ENCODE measurements around the gene B4GAT1. TPM values are rescaled to one million over a fixed set of nuclear protein-coding genes. Genes with fewer than 3 reads are reported as not detected.

B4GAT1 gene
- total and polyA plus RNA-seq, 9 of the 15 experiments (the other 6 are each of a cell fraction or from before 2014, with no cell fraction given) = 0.86 to 9.5 (median 3.8) TPM

DNA sequence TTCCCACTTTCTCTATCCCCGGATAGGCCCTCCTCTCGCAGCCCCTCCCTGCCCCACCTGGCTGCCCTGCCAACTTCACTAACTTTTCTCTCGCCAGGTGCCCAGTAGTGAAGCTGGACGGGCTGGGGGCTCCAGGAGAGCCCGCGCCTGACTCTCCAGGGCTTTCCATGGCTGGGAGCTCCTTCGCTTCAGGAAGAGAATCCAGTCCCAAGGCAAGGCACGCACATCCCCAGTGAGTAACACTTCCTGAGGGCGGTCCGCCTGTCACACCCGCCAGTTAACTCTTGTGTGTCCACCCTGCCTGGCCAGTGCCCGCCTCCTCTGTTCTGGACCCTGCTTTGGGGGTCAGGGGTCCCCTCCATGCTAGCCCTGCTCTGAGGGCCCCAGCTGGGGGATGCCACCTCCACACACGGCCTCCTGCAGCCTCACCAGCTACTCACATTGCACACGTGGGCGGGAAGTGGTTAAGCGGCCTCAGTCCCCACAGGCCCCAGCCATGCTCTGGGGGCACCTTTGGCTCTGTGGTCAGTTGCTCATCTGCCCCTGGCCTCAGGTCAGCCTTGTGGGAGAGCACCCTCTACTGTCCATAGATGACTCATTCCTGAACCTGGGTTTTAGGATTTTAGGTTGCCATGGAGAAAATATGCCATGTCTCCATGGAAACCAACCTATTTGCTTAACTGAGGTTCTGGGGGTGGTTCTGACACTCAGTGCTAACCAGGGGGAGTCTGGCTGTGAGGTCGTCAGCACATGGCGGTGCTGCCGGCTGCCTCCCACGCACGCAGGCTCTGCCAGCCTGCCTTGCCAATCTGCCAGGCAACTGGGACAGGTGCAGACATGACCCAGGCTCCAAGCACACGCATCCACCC is 11.0 kb downstream of the B4GAT1 start, which contains the start of gene RIN1 (continued):
- TF ChIP-seq, protein P1, sequence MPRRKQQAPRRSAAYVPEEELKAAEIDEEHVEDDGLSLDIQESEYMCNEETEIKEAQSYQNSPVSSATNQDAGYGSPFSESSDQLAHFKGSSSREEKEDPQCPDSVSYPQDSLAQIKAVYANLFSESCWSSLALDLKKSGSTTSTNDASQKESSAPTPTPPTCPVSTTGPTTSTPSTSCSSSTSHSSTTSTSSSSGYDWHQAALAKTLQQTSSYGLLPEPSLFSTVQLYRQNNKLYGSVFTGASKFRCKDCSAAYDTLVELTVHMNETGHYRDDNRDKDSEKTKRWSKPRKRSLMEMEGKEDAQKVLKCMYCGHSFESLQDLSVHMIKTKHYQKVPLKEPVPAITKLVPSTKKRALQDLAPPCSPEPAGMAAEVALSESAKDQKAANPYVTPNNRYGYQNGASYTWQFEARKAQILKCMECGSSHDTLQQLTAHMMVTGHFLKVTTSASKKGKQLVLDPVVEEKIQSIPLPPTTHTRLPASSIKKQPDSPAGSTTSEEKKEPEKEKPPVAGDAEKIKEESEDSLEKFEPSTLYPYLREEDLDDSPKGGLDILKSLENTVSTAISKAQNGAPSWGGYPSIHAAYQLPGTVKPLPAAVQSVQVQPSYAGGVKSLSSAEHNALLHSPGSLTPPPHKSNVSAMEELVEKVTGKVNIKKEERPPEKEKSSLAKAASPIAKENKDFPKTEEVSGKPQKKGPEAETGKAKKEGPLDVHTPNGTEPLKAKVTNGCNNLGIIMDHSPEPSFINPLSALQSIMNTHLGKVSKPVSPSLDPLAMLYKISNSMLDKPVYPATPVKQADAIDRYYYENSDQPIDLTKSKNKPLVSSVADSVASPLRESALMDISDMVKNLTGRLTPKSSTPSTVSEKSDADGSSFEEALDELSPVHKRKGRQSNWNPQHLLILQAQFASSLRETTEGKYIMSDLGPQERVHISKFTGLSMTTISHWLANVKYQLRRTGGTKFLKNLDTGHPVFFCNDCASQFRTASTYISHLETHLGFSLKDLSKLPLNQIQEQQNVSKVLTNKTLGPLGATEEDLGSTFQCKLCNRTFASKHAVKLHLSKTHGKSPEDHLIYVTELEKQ (CRISPR knock-in tag; IDR thresholded peaks at IDR 0.05) = no peak
- no peak for TF ChIP-seq ZNF444 (CRISPR knock-in tag; IDR thresholded peaks at IDR 0.05)
- TF ChIP-seq, protein P2, sequence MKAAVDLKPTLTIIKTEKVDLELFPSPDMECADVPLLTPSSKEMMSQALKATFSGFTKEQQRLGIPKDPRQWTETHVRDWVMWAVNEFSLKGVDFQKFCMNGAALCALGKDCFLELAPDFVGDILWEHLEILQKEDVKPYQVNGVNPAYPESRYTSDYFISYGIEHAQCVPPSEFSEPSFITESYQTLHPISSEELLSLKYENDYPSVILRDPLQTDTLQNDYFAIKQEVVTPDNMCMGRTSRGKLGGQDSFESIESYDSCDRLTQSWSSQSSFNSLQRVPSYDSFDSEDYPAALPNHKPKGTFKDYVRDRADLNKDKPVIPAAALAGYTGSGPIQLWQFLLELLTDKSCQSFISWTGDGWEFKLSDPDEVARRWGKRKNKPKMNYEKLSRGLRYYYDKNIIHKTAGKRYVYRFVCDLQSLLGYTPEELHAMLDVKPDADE (conservative IDR thresholded peaks at IDR 0.05; ENCODE audit: control insufficient read depth, low read depth, low read length) = no peak
- TF ChIP-seq ID3 (CRISPR knock-in tag; IDR thresholded peaks at IDR 0.05) = no peak
- no peak for TF ChIP-seq ID3 (tag; IDR thresholded peaks at IDR 0.05)
- no peak for TF ChIP-seq ZBTB26 (CRISPR knock-in tag; IDR thresholded peaks at IDR 0.05)
- no peak for TF ChIP-seq ZNF75A (CRISPR knock-in tag; IDR thresholded peaks at IDR 0.05)
- TF ChIP-seq NR3C1 (CRISPR knock-in tag; IDR thresholded peaks at IDR 0.05) = no peak
- TF ChIP-seq LCOR (CRISPR knock-in tag; IDR thresholded peaks at IDR 0.05) = peak; percentile 95
- TF ChIP-seq DDX20 (tag; IDR thresholded peaks at IDR 0.05; ENCODE audit: low read depth) = no peak
- TF ChIP-seq ZNF696 (CRISPR knock-in tag; conservative IDR thresholded peaks at IDR 0.05) = no peak
- TF ChIP-seq NCOA2 (IDR thresholded peaks at IDR 0.05; ENCODE audit: partially characterized antibody in 2 of 2) = no peak
- TF ChIP-seq CXXC5 (CRISPR knock-in tag; IDR thresholded peaks at IDR 0.05) = no peak
- no peak for TF ChIP-seq HSF4 (CRISPR knock-in tag; IDR thresholded peaks at IDR 0.05; ENCODE audit: borderline replicate concordance)
- no peak for TF ChIP-seq ZNF512 (tag; IDR thresholded peaks at IDR 0.05)
- TF ChIP-seq ILF3 (IDR thresholded peaks at IDR 0.05; ENCODE audit: borderline replicate concordance) = no peak
- TF ChIP-seq, protein P3, sequence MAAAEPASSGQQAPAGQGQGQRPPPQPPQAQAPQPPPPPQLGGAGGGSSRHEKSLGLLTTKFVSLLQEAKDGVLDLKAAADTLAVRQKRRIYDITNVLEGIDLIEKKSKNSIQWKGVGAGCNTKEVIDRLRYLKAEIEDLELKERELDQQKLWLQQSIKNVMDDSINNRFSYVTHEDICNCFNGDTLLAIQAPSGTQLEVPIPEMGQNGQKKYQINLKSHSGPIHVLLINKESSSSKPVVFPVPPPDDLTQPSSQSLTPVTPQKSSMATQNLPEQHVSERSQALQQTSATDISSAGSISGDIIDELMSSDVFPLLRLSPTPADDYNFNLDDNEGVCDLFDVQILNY (CRISPR knock-in tag; IDR thresholded peaks at IDR 0.05) = no peak
